ENCODE results near the gene FBLN2. TPM values are rescaled to one million over a fixed set of nuclear protein-coding genes. Genes with fewer than 3 reads are reported as not detected.
A peak's percentile ranks its signal among the peaks of the same experiment; 100 is the strongest.

FBLN2 gene
- total RNA-seq, 1 donor from 2014 or later = 413 TPM

GRCh38 chr3:13620281-13620680, 71.4 kb downstream of the FBLN2 start:
- TF ChIP-seq CTCF (IDR thresholded peaks at IDR 0.05) = no peak
- Mint-ChIP-seq H3K9me3 (ENCODE audit: low read depth) (peaks cover 4% of the 10 kb centered on the region), H3K4me1 (ENCODE audit: low read depth) (peaks cover 20% of the 10 kb centered on the region), H3K27me3 (ENCODE audit: low read depth) (no peaks in the 10 kb centered on the region), H3K27ac (ENCODE audit: unreplicated experiment) (no peak overlapping the region), H3K4me3 (ENCODE audit: unreplicated experiment) (no peak overlapping the region), H3K36me3 (ENCODE audit: low read depth) (peaks cover 36% of the 10 kb centered on the region)
- DNase-seq (ENCODE audit: low spot score) = peak; percentile 76

- Mint-ChIP-seq H3K27ac (ENCODE audit: unreplicated experiment) (no peak overlapping the region), H3K4me1 (ENCODE audit: low read depth) (peaks cover 20% of the 10 kb centered on the region), H3K27me3 (ENCODE audit: low read depth) (no peaks in the 10 kb centered on the region), H3K36me3 (ENCODE audit: low read depth) (peaks cover 38% of the 10 kb centered on the region), H3K9me3 (ENCODE audit: low read depth) (peaks cover 4% of the 10 kb centered on the region), H3K4me3 (ENCODE audit: unreplicated experiment) (no peak overlapping the region)
- peak; percentile 79 for DNase-seq (ENCODE audit: low spot score)
- no peak for TF ChIP-seq CTCF (IDR thresholded peaks at IDR 0.05)
These were observed 71.9 kb downstream of the FBLN2 start for GRCh38 chr3:13620776-13621365.

- no peak for TF ChIP-seq CTCF (IDR thresholded peaks at IDR 0.05)
- DNase-seq (ENCODE audit: low spot score) = peak; percentile 73
- H3K4me1 Mint-ChIP-seq (ENCODE audit: low read depth) = peaks cover 20% of the 10 kb centered on the region
- no peak overlapping the region for H3K4me3 Mint-ChIP-seq (ENCODE audit: unreplicated experiment)
- peaks cover 4% of the 10 kb centered on the region for H3K9me3 Mint-ChIP-seq (ENCODE audit: low read depth)
- no peak overlapping the region for H3K27ac Mint-ChIP-seq (ENCODE audit: unreplicated experiment)
- peaks cover 38% of the 10 kb centered on the region for H3K36me3 Mint-ChIP-seq (ENCODE audit: low read depth)
- H3K27me3 Mint-ChIP-seq (ENCODE audit: low read depth) = no peaks in the 10 kb centered on the region
These were observed 72.7 kb downstream of the FBLN2 start for GRCh38 chr3:13621381-13622221.

GRCh38 chr3:13622356-13622755, 73.4 kb downstream of the FBLN2 start:
- H3K4me3 Mint-ChIP-seq (ENCODE audit: unreplicated experiment) = no peak overlapping the region
- no peak for TF ChIP-seq CTCF (IDR thresholded peaks at IDR 0.05)
- H3K4me1 Mint-ChIP-seq (ENCODE audit: low read depth) = peaks cover 20% of the 10 kb centered on the region
- H3K9me3 Mint-ChIP-seq (ENCODE audit: low read depth) = no peaks in the 10 kb centered on the region
- H3K27ac Mint-ChIP-seq (ENCODE audit: unreplicated experiment) = no peak overlapping the region
- H3K27me3 Mint-ChIP-seq (ENCODE audit: low read depth) = no peaks in the 10 kb centered on the region
- peak; percentile 65 for DNase-seq (ENCODE audit: low spot score)
- peaks cover 35% of the 10 kb centered on the region for H3K36me3 Mint-ChIP-seq (ENCODE audit: low read depth)

- peaks cover 34% of the 10 kb centered on the region for H3K36me3 Mint-ChIP-seq (ENCODE audit: low read depth)
- H3K4me1 Mint-ChIP-seq (ENCODE audit: low read depth) = peaks cover 20% of the 10 kb centered on the region
- H3K9me3 Mint-ChIP-seq (ENCODE audit: low read depth) = no peaks in the 10 kb centered on the region
- peak overlapping the region; percentile 18 for H3K27ac Mint-ChIP-seq (ENCODE audit: unreplicated experiment)
- H3K4me3 Mint-ChIP-seq (ENCODE audit: unreplicated experiment) = no peak overlapping the region
- peak; percentile 41 for TF ChIP-seq CTCF (IDR thresholded peaks at IDR 0.05)
- H3K27me3 Mint-ChIP-seq (ENCODE audit: low read depth) = no peaks in the 10 kb centered on the region
- DNase-seq (ENCODE audit: low spot score) = peak; percentile 91
These were observed 74.3 kb downstream of the FBLN2 start for GRCh38 chr3:13623101-13623654.
